C1 segment of cervical spinal cord (tissue), 14 donors: ENCODE results near the gene FUT7.

Experiments
- DNase-seq, 14 donors: peaks; one replicate each; lab custom pipeline; 2025; lab: John Stamatoyannopoulos, UW

FUT7 gene

GRCh38 chr9:136984464-136985026 is 47.3 kb downstream of the FUT7 start:
- DNase-seq, result no peak

- peak in 1 of 14 donors; percentile 57 for DNase-seq
Measured at GRCh38 chr9:136983656-136984314, 48.1 kb downstream of the FUT7 start.

- DNase-seq, result peak in 3 of 14 donors; percentile 60 to 68 (median 65)
Measured at GRCh38 chr9:136983167-136983566, 48.7 kb downstream of the FUT7 start.

DNA sequence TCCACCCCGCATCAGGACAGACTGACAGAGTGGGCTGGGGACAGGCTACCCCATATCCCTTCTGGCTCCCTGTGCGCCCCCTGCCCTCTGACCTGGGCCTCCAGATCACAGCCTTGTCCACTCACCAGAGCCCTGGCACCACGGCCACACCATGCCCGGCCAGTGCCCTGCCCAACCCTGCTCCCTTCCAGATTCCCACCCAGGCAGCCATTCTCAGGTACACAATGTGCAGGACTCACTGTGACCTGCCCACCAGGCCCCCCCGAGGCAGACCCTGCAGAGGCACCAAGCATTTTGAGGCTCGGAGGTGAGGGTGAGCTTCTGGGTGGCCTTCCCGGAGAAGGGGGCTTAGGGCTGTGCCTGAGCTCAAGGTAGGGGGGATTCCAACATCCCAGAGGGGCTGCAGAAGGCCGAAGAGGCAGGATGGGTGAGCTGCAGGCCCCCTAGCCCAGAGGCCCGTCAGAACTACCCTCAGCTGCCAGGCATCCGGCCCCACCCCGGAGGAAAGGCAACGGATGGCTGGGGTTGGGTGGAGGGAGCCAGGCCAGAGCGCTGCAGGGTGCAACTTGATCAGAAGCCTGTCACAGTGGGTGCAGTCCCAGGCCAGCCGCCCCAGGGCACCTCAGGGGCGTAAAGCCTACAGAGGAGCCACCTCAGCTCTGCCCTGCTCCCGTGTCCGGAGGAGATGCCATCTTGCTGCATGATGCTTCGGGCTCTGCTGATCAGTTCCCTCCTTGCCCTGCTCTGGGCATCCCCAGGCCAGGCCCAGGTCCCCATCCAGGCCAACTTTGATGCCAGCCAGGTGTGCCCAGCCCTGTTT is 49.4 kb downstream of the FUT7 start, which contains the start of gene LCNL1:
TSS of gene LCNL1 (plus strand) at position 762 of the 820 bp plus-strand sequence. CDS start 594 bp downstream, outside the sequence.
- peak in 10 of 14 donors; percentile 57 to 83 (median 76) for DNase-seq

GRCh38 chr9:136981588-136982231 is 50.2 kb downstream of the FUT7 start:
- peak in 11 of 14 donors; percentile 34 to 83 (median 77) for DNase-seq

GRCh38 chr9:136980669-136981478 is 51.0 kb downstream of the FUT7 start:
- peak in 1 of 14 donors; percentile 56 for DNase-seq
